NT2/D1 (cell line): Measurements from ENCODE around the gene DMXL2.

Source experiments
- SUZ12 ChIP-seq: IDR thresholded peaks from 2 replicates; pipeline ENCODE4 v1.6.1; 2011; ENCODE audit not compliant: insufficient read length, insufficient read depth; ENCODE audit errors: extremely low read depth
- YY1 ChIP-seq: IDR thresholded peaks from 2 replicates; pipeline ENCODE4 v1.6.1; 2011; ENCODE audit not compliant: insufficient read length, insufficient read depth
- ZNF274 ChIP-seq: IDR thresholded peaks from 2 replicates; pipeline ENCODE4 v1.6.1; 2011; ENCODE audit warnings: mild to moderate bottlenecking, low read depth, low read length

DNA sequence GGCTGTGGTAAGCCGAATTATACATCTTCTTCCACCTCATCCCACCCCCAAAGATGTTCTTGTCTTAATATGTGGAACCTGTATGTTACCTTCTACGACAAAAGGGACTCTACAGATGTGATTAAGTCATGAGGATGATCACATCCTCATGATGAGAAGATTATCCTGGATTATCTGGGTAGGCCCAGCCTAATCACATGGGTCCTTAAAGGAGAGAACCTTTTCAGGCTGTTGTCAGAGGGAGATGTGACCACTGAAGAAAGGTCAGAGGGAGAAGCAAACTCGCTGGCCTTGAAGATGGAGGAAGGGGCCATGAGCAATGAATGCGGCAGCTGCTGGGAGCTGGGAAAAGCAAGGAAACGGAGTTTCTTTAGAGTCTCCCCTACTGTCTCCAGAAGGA lies 45.9 kb upstream of the DMXL2 start:
- TF ChIP-seq YY1 (no peak), ZNF274 (no peak), SUZ12 (no peak)
